Adrenal gland (tissue), 5 donors: Measurements from ENCODE around the gene COL5A1.

ENCODE experiments used
- CTCF ChIP-seq, 6 experiments: fragments of 450-650 bp in 4 of 6; fragments of 200-600 bp in 2 of 6; sonication (generic) in 1 of 6; IDR thresholded peaks; 1 replicate in 5 of 6; 2 replicates in 1 of 6; pipeline versions ENCODE4 v1.5.1 to v1.8.0; 2016 to 2021; ENCODE audit warnings: antibody characterized with exemption in 6 of 6, mild to moderate bottlenecking in 2 of 6, moderate library complexity in 1 of 6
- POLR2A ChIP-seq, 2 donors: fragments of 450-650 bp; IDR thresholded peaks; one replicate each; pipeline ENCODE4 v1.6.1; 2017; ENCODE audit warnings: antibody characterized with exemption in 2 of 2, mild to moderate bottlenecking in 2 of 2, moderate library complexity in 1 of 2
- donor health status: DM: no; HTN: no; CAD: no.

DNA sequence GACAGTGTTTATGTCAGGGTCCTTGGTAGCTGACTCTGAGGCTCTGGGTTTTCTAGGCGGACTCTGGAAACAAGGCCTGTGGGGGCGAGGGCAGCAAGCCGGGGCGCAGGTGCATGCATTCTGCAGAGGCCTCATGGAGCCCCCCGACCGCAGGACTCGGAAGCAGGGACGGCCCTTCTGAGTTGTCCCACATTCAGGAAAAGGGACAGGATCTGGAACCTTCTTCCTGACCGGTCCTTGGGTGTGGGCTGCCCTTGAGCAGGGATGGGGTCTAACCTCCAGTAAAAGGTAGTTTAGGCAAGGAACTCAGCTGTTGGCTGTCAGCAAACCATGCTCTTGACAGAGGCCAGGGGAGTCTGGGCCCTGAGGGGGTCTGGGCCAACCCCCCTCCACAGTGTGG is 7.4 kb upstream of the COL5A1 start:
- TF ChIP-seq CTCF (IDR thresholded peaks at IDR 0.05) (no peak), POLR2A (IDR thresholded peaks at IDR 0.05) (no peak)
